EL (cell line): ENCODE measurements around the gene TMEM255B.
"Not testable (repeated sequence)": the region's sequence is repeated elsewhere in the genome, so short reads cannot be mapped to it uniquely, and the experiment has no call there.

ENCODE experiments used
- DNase-seq: peaks from one replicate; pipeline ENCODE4 v3.0.0-alpha.2; 2016

Gene TMEM255B

GRCh38 chr13:113820813-113821651 lies 62.0 kb downstream of the TMEM255B start:
- DNase-seq = peak; percentile 98

- DNase-seq = no peak
Measured at GRCh38 chr13:113821847-113822246, 62.8 kb downstream of the TMEM255B start.

GRCh38 chr13:113822266-113822665 lies 63.2 kb downstream of the TMEM255B start:
- DNase-seq = no peak

- no peak for DNase-seq
Measured at GRCh38 chr13:113822956-113823744, 64.1 kb downstream of the TMEM255B start.

- DNase-seq = no peak
Measured at GRCh38 chr13:113823771-113824170, 64.7 kb downstream of the TMEM255B start.

- no peak for DNase-seq
Measured at GRCh38 chr13:113825841-113826240, 66.8 kb downstream of the TMEM255B start.

GRCh38 chr13:113826446-113826845 lies 67.4 kb downstream of the TMEM255B start:
- not testable (repeated sequence) for DNase-seq

GRCh38 chr13:113827021-113827420 lies 68.0 kb downstream of the TMEM255B start:
- no peak for DNase-seq

GRCh38 chr13:113828282-113828825 lies 69.3 kb downstream of the TMEM255B start:
- no peak for DNase-seq

GRCh38 chr13:113830426-113830950 lies 71.5 kb downstream of the TMEM255B start:
- DNase-seq = not testable (repeated sequence)

GRCh38 chr13:113831061-113831460 lies 72.0 kb downstream of the TMEM255B start:
- no peak for DNase-seq

- no peak for DNase-seq
Measured at GRCh38 chr13:113832205-113832604, 73.2 kb downstream of the TMEM255B start.

GRCh38 chr13:113832631-113833030 lies 73.6 kb downstream of the TMEM255B start:
- no peak for DNase-seq

GRCh38 chr13:113833111-113833830 lies 74.2 kb downstream of the TMEM255B start:
- no peak for DNase-seq

GRCh38 chr13:113834006-113834405 lies 75.0 kb downstream of the TMEM255B start:
- DNase-seq = not testable (repeated sequence)

GRCh38 chr13:113834496-113835200 lies 75.6 kb downstream of the TMEM255B start:
- DNase-seq = no peak

- peak; percentile 79 for DNase-seq
Measured at GRCh38 chr13:113835461-113836270, 76.6 kb downstream of the TMEM255B start.

GRCh38 chr13:113836768-113837559 lies 77.9 kb downstream of the TMEM255B start:
- peak; percentile 78 for DNase-seq

GRCh38 chr13:113837560-113838355 lies 78.7 kb downstream of the TMEM255B start:
- peak; percentile 98 for DNase-seq
